Stimulated activated memory B cell treated with anti-CD40 and anti-IgM and Interleukin-4, amounts not matched to agents 10 μg/mL and 1 μg/mL and 100 μg/mL, for 72 hours (primary cell): Measurements from ENCODE around the gene PATE4.
"Not testable (repeated sequence)": the region's sequence is repeated elsewhere in the genome, so short reads cannot be mapped to it uniquely, and the experiment has no call there.

Experiments
- ATAC-seq: fragments of 150-1000 bp; cut with Tn5 transposase; 2 replicates; pipeline ENCODE4 v1.10.0; 2021
- H3K27ac Mint-ChIP-seq: one replicate; pipeline ENCODE4 v1.8.0; 2022; ENCODE audit warnings: mild to moderate bottlenecking, mixed read lengths
- H3K27me3 Mint-ChIP-seq: one replicate; pipeline ENCODE4 v1.8.0; 2022; ENCODE audit warnings: mixed read lengths
- H3K36me3 Mint-ChIP-seq: one replicate; pipeline ENCODE4 v1.8.0; 2022; ENCODE audit warnings: mixed read lengths
- H3K4me1 Mint-ChIP-seq: one replicate; pipeline ENCODE4 v1.8.0; 2022; ENCODE audit warnings: mixed read lengths
- H3K4me3 Mint-ChIP-seq: one replicate; pipeline ENCODE4 v1.8.0; 2022; ENCODE audit warnings: mild to moderate bottlenecking, moderate library complexity, mixed read lengths
- H3K9me3 Mint-ChIP-seq: one replicate; pipeline ENCODE4 v1.8.0; 2022; ENCODE audit warnings: mixed read lengths

The PATE4 gene, protein sequence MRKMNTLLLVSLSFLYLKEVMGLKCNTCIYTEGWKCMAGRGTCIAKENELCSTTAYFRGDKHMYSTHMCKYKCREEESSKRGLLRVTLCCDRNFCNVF

DNA sequence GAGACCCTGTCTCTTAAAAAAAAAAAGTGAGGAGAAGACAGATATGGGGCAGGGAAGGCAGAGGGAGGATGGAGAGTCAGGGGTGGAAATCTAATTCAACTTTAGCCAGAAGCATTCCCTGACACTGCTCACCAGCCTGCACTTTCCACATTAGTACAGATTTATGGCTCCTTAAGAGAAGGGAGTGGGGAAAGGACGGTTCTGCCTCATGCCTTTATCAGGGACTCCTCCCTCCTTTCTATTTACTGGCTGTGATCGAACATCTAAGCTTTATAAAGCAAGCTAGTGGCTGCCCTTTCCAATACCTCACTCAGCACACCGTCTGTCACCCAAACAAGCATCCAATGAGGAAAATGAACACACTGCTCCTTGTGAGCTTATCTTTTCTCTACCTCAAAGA is at the start of gene PATE4:
PATE4 (plus strand) TSS at position 301 of the 400 bp plus-strand sequence; CDS start at position 345, 44 bp downstream.
- no peaks in the 10 kb centered on the region for H3K4me1 Mint-ChIP-seq
- H3K4me3 Mint-ChIP-seq = no peak within 1 kb of the TSS
- H3K36me3 Mint-ChIP-seq = no peaks in the 10 kb centered on the region
- peaks cover 15% of the 10 kb centered on the region for H3K9me3 Mint-ChIP-seq
- H3K27ac Mint-ChIP-seq = no peak within 1 kb of the TSS
- peaks cover 23% of the 10 kb centered on the region for H3K27me3 Mint-ChIP-seq
- no peak for ATAC-seq

DNA sequence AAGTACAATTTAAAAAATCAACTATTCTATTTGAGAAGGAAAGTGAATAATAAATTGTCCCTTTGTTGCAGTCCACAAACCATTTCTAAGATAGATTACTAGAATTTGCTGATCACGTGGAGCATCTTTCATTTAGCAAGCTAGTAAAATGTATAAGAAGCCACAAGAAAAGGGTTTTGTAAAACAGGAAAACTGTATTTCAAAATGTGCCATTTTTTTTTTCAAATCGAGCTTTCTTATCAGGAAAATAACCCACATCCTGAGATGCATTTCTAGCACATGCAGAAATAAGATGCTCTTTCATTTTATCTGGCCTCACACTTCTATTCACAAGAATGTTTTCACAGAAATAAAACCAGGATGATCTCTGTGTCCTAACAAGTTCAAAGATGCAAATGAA is 48.4 kb upstream of the PATE4 start:
- Mint-ChIP-seq H3K27me3 (peaks cover 2% of the 10 kb centered on the region), H3K27ac (no peak overlapping the region)

DNA sequence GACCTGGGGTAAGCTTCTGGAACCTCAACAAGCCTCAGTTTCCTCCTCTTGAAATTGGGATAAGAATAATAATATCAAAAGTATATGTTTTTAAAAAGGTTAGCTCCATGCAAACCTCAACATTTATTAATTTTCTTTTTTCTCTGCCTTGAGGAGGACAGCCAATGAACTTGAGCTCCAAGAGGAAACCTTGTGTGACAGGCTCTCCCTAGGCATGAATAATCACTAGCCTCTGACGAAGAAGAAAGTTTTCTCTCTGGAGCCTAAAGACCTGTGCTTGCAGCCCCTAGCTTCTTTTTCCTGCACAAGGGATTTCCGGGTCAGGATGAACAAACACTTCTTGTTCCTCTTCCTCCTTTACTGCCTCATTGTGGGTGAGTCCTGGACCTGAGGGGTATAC is 45.3 kb upstream of the PATE4 start, which contains the start of gene PATE3:
PATE3 (plus strand) TSS at position 301 of the 400 bp plus-strand sequence; CDS start at position 326, 25 bp downstream.
- H3K27ac Mint-ChIP-seq = no peak within 1 kb of the TSS
- no peaks in the 10 kb centered on the region for H3K4me1 Mint-ChIP-seq
- H3K36me3 Mint-ChIP-seq = no peaks in the 10 kb centered on the region
- H3K27me3 Mint-ChIP-seq = no peaks in the 10 kb centered on the region
- H3K4me3 Mint-ChIP-seq = no peak within 1 kb of the TSS
- H3K9me3 Mint-ChIP-seq = peaks cover 5% of the 10 kb centered on the region
- ATAC-seq = no peak

More for the DNA sequence above, 48.4 kb upstream of the PATE4 start:
- Mint-ChIP-seq H3K4me1 (no peaks in the 10 kb centered on the region), H3K9me3 (peaks cover 2% of the 10 kb centered on the region), H3K4me3 (no peak overlapping the region), H3K36me3 (no peaks in the 10 kb centered on the region)
- no peak for ATAC-seq

DNA sequence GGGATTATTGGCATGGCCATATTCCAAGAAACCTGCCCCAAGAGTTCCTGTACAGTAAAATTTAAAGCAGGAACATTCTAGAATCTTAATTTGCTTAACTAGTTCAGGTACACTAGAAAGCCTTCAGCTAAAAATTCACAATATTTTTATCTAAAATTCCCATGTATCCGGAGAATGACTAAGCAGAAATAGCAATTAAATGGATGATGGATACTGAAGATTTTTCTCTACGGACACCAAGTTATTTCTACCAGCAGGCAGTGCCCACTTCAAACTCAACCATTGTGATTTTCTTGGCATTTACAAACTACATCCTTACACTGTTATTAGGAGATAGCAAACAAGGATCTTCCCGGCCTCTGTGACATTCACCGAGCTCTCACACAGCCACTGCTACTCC is 42.3 kb upstream of the PATE4 start:
- no peak overlapping the region for H3K27ac Mint-ChIP-seq
- ATAC-seq = no peak
- no peak overlapping the region for H3K4me3 Mint-ChIP-seq
- H3K4me1 Mint-ChIP-seq = no peaks in the 10 kb centered on the region
- no peaks in the 10 kb centered on the region for H3K36me3 Mint-ChIP-seq
- H3K9me3 Mint-ChIP-seq = peaks cover 22% of the 10 kb centered on the region
- H3K27me3 Mint-ChIP-seq = no peaks in the 10 kb centered on the region

DNA sequence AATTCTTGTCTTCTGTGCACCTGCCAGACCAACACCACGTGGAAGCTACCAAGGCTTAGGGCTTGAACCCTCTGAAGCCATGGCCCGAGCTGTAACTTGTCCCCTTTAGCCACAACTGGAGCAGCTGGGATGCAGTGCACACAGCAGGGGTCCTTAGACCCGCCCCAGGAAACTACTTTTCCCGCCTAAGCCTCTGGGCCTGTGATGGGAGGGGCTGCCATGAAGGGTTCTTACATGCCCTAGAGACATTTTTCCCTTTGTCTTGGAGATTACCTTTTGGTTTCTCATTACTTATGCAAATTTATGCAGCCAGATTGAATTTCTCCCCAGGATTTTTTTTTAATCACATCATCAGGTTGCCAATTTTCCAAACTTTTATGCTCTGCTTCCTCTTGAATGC is 35.5 kb upstream of the PATE4 start:
- H3K27ac Mint-ChIP-seq = no peak overlapping the region
- H3K9me3 Mint-ChIP-seq = peaks cover 42% of the 10 kb centered on the region
- ATAC-seq = no peak
- H3K4me1 Mint-ChIP-seq = no peaks in the 10 kb centered on the region
- H3K36me3 Mint-ChIP-seq = peaks cover 6% of the 10 kb centered on the region
- no peaks in the 10 kb centered on the region for H3K27me3 Mint-ChIP-seq
- H3K4me3 Mint-ChIP-seq = no peak overlapping the region

DNA sequence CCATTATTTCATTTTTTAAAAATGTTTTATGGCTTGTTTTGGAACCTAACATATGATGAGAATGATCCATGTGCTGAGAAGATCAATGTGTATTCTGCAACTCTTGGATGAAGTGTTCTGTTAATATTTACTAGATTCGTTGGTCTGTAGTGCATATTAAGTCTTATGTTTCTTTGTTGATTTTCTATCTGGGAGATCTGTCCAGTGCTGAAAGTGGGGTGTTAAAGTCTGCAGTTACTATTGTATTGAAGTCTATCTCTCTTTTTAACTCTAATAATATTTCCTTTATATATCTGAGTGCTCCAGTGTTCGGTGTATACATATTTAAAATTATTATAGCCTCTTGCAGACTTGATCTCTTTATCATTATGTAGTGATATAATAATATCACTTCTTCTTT is 33.3 kb upstream of the PATE4 start:
- H3K4me3 Mint-ChIP-seq = no peak overlapping the region
- no peaks in the 10 kb centered on the region for H3K4me1 Mint-ChIP-seq
- peaks cover 6% of the 10 kb centered on the region for H3K36me3 Mint-ChIP-seq
- no peak overlapping the region for H3K27ac Mint-ChIP-seq
- no peaks in the 10 kb centered on the region for H3K27me3 Mint-ChIP-seq
- H3K9me3 Mint-ChIP-seq = peaks cover 38% of the 10 kb centered on the region
- ATAC-seq = no peak

DNA sequence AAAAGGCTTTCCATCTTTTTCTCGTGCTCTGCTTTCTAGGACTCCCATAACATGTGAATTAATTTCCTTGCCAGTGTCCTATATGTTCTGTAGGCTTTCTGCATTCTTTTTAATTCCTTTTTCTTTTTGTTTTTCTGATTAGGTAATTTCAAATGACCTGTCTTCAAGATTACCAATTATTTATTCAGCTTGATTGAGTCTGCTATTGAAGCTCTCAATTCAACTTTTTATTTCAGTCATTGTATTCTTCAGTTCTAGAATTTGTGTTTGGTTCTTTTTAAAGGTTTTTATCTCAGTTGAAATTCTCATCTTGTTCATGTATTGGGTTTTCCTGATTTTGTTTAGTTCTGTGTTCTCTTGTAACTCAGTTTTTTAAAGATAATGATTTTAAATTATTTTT is 30.7 kb upstream of the PATE4 start:
- Mint-ChIP-seq H3K9me3 (peaks cover 26% of the 10 kb centered on the region), H3K4me3 (no peak overlapping the region), H3K27me3 (no peaks in the 10 kb centered on the region), H3K36me3 (peaks cover 6% of the 10 kb centered on the region), H3K27ac (no peak overlapping the region), H3K4me1 (no peaks in the 10 kb centered on the region)
- no peak for ATAC-seq

DNA sequence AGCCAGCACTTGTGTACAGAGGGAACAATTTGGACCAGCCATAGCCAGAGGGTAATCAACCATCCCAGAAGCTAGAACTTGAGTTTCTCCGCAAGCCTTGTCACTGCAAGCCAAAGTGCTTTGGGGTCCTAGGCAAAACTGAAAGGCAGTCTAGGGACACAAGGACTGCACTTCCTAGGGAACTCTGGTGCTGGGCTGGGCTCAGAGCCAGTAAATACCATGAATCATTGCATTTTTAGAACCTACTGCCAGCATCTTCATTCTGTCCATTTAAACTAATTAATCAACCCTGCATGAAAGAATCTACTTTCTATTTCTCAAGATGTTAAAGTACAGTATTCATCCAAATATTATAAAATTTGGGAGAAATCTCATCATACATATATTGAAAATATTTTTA is 25.2 kb upstream of the PATE4 start:
- Mint-ChIP-seq H3K4me3 (no peak overlapping the region), H3K36me3 (no peaks in the 10 kb centered on the region), H3K9me3 (peaks cover 9% of the 10 kb centered on the region), H3K27ac (no peak overlapping the region), H3K27me3 (no peaks in the 10 kb centered on the region), H3K4me1 (no peaks in the 10 kb centered on the region)
- ATAC-seq = no peak

DNA sequence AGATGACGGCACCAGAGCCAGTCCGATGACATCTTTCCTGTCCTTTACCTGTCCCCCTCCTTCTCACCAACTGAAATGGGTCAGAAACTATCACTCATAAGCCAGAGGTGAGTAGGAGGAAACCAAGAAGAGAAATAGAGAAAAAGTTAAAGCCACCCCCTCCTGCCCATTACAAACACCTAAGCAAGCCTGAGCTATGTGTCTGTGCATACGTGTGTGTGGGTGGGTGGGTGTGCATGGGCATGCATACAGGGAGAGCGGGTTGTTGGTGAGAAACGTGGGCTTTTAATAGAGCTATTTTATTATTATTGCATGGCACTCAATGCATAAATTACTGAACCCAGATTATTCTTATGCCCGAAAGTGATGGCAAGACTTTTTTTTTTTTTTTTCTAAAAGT is 2.6 kb downstream of the PATE4 start:
- Mint-ChIP-seq H3K4me1 (no peaks in the 10 kb centered on the region), H3K4me3 (no peak overlapping the region), H3K27me3 (peaks cover 21% of the 10 kb centered on the region), H3K36me3 (no peaks in the 10 kb centered on the region), H3K9me3 (peaks cover 11% of the 10 kb centered on the region), H3K27ac (no peak overlapping the region)
- no peak for ATAC-seq

DNA sequence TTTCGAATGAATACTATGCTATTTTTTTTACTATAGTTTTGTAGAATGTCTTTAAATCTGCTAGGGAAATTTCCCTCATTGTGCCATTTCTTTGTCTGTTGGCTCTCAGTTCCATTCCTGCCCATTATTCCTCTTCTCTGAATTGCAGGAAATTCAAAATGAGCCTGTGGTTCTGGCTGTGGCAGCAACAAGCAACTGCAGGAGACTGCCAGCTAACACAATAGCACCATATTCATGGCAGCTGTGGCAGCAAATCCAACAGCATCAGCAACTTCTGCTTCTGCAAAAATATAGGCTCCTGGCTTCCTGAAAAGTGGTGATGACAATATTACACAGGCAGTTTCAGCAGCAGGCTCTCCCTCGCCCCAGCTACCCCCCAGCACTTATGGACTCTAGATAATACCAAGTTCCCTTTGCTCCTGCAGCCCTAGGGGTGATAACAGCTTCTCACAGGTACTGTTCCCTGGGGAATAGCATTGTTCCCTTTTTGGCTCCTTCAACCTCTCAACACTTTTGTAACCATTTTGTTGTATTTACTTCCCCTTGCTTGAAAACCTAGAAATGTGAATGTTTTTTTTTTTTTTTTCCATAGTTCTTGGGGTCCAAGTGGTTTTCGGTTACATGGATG is 9.3 kb downstream of the PATE4 start:
- H3K27ac Mint-ChIP-seq = no peak overlapping the region
- peaks cover 14% of the 10 kb centered on the region for H3K27me3 Mint-ChIP-seq
- H3K36me3 Mint-ChIP-seq = peaks cover 5% of the 10 kb centered on the region
- ATAC-seq = no peak
- peaks cover 7% of the 10 kb centered on the region for H3K4me1 Mint-ChIP-seq
- peaks cover 23% of the 10 kb centered on the region for H3K9me3 Mint-ChIP-seq
- no peak overlapping the region for H3K4me3 Mint-ChIP-seq

DNA sequence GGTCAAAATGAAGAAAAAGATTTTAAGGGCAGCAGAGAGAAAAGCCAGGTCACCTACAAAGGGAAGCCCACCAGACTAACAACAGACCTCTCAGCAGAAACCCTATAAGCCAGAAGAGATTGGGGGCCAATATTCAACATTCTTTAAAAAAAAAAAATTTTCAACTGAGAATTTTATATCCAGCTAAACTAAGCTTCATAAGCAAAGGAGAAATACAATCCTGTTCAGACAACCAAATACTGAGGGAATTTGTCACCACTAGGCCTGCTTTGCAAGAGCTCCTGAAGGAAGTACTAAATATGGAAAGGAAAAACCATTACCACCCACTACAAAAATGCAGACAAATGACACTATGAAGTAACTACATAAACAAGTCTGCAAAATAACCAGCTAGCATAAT is 13.1 kb downstream of the PATE4 start:
- H3K36me3 Mint-ChIP-seq = peaks cover 5% of the 10 kb centered on the region
- H3K4me1 Mint-ChIP-seq = peaks cover 7% of the 10 kb centered on the region
- H3K4me3 Mint-ChIP-seq = no peak overlapping the region
- H3K27ac Mint-ChIP-seq = no peak overlapping the region
- peaks cover 12% of the 10 kb centered on the region for H3K27me3 Mint-ChIP-seq
- peaks cover 29% of the 10 kb centered on the region for H3K9me3 Mint-ChIP-seq
- no peak for ATAC-seq

DNA sequence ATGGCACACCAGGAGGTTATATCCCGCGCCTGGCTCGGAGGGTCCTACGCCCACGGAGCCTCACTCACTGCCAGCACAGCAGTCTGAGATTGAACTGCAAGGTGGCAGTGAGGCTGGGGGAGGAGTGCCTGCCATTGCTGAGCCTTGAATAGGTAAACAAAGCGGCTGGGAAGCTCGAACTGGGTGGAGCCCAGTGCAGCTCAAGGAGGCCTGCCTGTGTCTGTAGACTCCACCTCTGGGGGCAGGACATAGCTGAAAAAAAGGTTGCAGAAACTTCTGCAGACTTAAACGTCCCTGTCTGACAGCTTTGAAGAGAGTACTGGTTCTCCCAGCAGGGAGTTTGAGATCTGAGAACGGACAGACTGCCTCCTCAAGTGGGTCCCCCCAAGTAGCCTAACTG is 24.6 kb downstream of the PATE4 start:
- Mint-ChIP-seq H3K9me3 (peaks cover 19% of the 10 kb centered on the region), H3K27me3 (peaks cover 18% of the 10 kb centered on the region)
- not testable (repeated sequence) for H3K27ac Mint-ChIP-seq, H3K4me3 Mint-ChIP-seq, ATAC-seq, H3K4me1 Mint-ChIP-seq, H3K36me3 Mint-ChIP-seq

DNA sequence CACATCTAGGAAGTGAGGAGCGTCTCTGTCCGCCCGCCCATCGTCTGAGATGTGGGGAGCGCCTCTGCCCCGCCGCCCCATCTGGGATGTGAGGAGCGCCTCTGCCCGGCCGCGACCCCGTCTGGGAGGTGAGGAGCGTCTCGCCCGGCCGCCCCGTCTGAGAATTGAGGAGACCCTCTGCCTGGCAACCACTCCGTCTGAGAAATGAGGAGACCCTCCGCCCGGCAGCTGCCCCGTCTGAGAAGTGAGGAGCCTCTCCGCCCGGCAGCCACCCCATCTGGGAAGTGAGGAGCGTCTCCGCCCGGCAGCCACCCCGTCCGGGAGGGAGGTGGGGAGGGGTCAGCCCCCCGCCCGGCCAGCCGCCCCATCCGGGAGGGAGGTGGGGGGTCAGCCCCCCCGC is 29.7 kb downstream of the PATE4 start:
- ATAC-seq, H3K4me3 Mint-ChIP-seq, H3K27me3 Mint-ChIP-seq, H3K27ac Mint-ChIP-seq, H3K4me1 Mint-ChIP-seq, H3K36me3 Mint-ChIP-seq: not testable (repeated sequence)
- H3K9me3 Mint-ChIP-seq = peaks cover 17% of the 10 kb centered on the region

DNA sequence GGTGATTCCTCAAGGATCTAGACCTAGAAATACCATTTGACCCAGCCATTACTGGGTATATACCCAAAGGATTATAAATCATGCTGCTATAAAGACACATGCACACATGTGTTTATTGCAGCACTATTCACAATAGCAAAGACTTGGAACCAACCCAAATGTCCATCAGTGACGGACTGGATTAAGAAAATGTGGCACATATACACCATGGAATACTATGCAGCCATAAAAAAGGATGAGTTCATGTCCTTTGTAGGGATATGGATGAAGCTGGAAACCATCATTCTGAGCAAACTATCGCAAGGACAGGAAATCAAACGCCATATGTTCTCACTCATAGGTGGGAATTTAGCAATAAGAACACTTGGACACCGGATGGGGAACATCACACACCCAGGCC is 32.2 kb downstream of the PATE4 start:
- H3K4me1 Mint-ChIP-seq, ATAC-seq, H3K4me3 Mint-ChIP-seq, H3K27ac Mint-ChIP-seq, H3K9me3 Mint-ChIP-seq, H3K36me3 Mint-ChIP-seq, H3K27me3 Mint-ChIP-seq: not testable (repeated sequence)

DNA sequence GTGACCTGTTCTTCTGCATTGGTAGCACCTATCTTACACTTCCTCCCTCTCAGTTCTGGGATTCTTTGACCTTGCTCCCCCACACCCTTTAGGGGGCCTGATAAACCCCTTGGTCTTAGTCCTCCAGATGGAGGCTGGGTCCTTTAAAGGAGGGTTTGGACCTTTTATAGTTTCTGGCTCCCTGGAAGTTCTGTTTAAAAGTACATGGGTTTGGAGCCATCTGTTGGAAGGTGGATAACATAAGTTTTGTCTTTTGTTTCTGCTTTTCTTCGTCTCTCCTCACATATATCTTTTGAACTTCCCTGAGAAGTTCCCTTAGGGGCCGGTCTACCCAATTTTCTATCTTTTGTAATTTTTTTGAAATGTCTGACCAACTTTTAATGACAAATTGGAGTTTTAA is 36.4 kb downstream of the PATE4 start:
- Mint-ChIP-seq H3K27me3 (no peaks in the 10 kb centered on the region), H3K4me1 (peaks cover 10% of the 10 kb centered on the region), H3K9me3 (peaks cover 14% of the 10 kb centered on the region), H3K27ac (no peak overlapping the region), H3K4me3 (no peak overlapping the region), H3K36me3 (peaks cover 18% of the 10 kb centered on the region)
- no peak for ATAC-seq

DNA sequence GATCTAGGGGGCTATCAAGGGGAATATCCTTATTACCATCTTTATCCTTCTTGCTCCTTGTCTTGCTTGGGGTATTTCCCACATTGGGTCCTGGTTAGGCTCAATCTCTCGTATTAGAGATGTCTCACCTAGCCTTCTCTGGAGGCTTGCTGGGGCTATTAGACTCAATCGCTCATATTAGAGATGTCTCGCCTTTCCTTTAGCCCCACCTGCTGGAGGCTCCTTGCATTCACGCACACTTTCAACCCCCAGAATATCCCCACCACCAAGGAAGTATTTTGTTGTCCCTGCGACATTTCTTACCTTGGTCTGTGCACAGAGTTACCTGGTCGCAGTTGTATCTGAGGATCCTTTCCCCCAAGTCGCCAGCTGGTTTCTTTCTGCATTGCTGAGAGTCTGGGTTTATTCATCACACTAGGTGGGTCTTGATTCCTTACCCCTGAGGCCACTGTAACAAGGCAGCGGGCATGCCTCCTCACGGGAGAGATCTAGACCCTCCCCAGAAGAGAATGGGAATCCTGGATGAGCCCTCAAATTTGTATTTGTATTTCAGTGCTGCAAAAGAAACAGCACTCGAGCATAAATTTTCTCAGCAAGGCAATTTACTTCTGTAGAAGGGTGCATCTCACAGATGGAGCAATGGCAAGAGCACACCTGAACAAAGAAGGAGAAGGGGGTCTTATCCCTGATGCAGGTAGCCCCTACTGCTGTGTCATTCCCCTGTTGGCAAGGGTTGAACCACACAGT is 38.4 kb downstream of the PATE4 start:
- no peak overlapping the region for H3K4me3 Mint-ChIP-seq
- H3K27me3 Mint-ChIP-seq = no peaks in the 10 kb centered on the region
- H3K4me1 Mint-ChIP-seq = peaks cover 10% of the 10 kb centered on the region
- H3K27ac Mint-ChIP-seq = peak overlapping the region; percentile 36
- ATAC-seq = no peak
- peaks cover 18% of the 10 kb centered on the region for H3K36me3 Mint-ChIP-seq
- H3K9me3 Mint-ChIP-seq = peaks cover 14% of the 10 kb centered on the region
